ENCODE results near the gene ASPSCR1. TPM values are rescaled to one million over a fixed set of nuclear protein-coding genes. Genes with fewer than 3 reads are reported as not detected.

The ASPSCR1 gene
- total and polyA plus RNA-seq, 9 of the 15 experiments (the other 6 are each of a cell fraction or from before 2014, with no cell fraction given) = 0.90 to 36.9 (median 11.6) TPM

DNA sequence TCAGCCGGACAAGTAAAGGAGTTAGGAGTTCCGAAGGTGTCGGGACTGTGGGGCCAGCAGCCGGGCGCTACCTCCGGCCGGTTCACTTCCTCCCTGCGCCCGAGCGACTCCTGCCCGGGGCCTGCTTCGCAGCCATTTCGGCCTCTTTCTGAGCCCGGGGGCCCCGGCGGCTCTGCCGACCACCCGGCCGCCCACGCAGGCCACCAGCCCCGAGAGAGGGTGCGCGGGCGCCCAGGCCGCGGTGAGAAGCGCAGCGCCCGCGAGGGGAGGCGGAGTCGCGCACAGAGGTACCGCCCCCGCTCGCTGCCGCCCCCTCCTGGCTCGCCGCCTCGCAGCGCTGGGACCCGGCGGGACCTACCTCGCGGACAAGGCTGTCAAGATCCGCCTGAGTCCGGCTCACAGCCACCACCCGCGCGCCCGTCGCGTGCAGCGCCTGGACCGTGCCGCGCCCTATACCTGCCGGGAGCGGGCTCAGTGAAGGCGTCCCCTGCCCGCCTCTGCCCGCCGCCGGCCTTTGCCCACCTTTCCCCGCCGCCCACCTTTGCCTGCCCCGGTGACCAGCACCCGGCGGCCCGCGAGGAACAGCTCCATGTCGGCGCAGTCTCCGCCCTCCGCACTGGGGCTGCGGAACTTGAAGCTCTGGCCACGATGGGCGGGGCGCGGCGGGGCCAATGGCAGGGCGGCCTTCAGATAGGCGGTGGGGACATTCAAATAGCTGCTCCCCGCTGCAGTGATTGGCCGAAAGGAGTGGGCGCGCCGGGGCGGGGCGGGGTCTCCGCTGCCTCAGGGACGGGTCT is 59.9 kb downstream of the ASPSCR1 start, which contains the start of gene DCXR (continued):
- TF ChIP-seq, protein P1, sequence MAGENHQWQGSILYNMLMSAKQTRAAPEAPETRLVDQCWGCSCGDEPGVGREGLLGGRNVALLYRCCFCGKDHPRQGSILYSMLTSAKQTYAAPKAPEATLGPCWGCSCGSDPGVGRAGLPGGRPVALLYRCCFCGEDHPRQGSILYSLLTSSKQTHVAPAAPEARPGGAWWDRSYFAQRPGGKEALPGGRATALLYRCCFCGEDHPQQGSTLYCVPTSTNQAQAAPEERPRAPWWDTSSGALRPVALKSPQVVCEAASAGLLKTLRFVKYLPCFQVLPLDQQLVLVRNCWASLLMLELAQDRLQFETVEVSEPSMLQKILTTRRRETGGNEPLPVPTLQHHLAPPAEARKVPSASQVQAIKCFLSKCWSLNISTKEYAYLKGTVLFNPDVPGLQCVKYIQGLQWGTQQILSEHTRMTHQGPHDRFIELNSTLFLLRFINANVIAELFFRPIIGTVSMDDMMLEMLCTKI (IDR thresholded peaks at IDR 0.05; ENCODE audit: partially characterized antibody) = no peak
- TF ChIP-seq HNRNPH1 (optimal IDR thresholded peaks at IDR 0.05; ENCODE audit: low read depth, low read length) (no peak), ZNF561 (CRISPR knock-in tag; conservative IDR thresholded peaks at IDR 0.05) (no peak), CBFA2T3 (IDR thresholded peaks at IDR 0.05) (no peak), ZSCAN29 (IDR thresholded peaks at IDR 0.05) (no peak), CCAR2 (IDR thresholded peaks at IDR 0.05; ENCODE audit: low read depth, low read length) (no peak), RERE (CRISPR knock-in tag; IDR thresholded peaks at IDR 0.05; ENCODE audit: borderline replicate concordance) (no peak), CBFA2T2 (conservative IDR thresholded peaks at IDR 0.05) (no peak), SRSF9 (IDR thresholded peaks at IDR 0.05; ENCODE audit: borderline replicate concordance, low read depth, low read length) (no peak), E2F6 (IDR thresholded peaks at IDR 0.05; ENCODE audit: borderline replicate concordance in 1 of 2, extremely low read depth in 1 of 2, insufficient read depth in 1 of 2, insufficient read length in 1 of 2, low read depth in 1 of 2, low read length in 1 of 2, poor library complexity in 1 of 2, severe bottlenecking in 1 of 2) (peak; percentile 51 to 83)
- TF ChIP-seq, protein P2, sequence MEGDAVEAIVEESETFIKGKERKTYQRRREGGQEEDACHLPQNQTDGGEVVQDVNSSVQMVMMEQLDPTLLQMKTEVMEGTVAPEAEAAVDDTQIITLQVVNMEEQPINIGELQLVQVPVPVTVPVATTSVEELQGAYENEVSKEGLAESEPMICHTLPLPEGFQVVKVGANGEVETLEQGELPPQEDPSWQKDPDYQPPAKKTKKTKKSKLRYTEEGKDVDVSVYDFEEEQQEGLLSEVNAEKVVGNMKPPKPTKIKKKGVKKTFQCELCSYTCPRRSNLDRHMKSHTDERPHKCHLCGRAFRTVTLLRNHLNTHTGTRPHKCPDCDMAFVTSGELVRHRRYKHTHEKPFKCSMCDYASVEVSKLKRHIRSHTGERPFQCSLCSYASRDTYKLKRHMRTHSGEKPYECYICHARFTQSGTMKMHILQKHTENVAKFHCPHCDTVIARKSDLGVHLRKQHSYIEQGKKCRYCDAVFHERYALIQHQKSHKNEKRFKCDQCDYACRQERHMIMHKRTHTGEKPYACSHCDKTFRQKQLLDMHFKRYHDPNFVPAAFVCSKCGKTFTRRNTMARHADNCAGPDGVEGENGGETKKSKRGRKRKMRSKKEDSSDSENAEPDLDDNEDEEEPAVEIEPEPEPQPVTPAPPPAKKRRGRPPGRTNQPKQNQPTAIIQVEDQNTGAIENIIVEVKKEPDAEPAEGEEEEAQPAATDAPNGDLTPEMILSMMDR (IDR thresholded peaks at IDR 0.05 in 2 of 3, conservative IDR thresholded peaks at IDR 0.05 in 1 of 3; ENCODE audit: insufficient read depth in 2 of 3, low read depth in 1 of 3, low read length in 3 of 3) = peak; percentile 81 to 95 (median 93)
- TF ChIP-seq, protein P3, sequence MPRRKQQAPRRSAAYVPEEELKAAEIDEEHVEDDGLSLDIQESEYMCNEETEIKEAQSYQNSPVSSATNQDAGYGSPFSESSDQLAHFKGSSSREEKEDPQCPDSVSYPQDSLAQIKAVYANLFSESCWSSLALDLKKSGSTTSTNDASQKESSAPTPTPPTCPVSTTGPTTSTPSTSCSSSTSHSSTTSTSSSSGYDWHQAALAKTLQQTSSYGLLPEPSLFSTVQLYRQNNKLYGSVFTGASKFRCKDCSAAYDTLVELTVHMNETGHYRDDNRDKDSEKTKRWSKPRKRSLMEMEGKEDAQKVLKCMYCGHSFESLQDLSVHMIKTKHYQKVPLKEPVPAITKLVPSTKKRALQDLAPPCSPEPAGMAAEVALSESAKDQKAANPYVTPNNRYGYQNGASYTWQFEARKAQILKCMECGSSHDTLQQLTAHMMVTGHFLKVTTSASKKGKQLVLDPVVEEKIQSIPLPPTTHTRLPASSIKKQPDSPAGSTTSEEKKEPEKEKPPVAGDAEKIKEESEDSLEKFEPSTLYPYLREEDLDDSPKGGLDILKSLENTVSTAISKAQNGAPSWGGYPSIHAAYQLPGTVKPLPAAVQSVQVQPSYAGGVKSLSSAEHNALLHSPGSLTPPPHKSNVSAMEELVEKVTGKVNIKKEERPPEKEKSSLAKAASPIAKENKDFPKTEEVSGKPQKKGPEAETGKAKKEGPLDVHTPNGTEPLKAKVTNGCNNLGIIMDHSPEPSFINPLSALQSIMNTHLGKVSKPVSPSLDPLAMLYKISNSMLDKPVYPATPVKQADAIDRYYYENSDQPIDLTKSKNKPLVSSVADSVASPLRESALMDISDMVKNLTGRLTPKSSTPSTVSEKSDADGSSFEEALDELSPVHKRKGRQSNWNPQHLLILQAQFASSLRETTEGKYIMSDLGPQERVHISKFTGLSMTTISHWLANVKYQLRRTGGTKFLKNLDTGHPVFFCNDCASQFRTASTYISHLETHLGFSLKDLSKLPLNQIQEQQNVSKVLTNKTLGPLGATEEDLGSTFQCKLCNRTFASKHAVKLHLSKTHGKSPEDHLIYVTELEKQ (CRISPR knock-in tag; IDR thresholded peaks at IDR 0.05) = no peak

Measured in K562 (cell line).